DMS79 treated with DMSO at 0.1 percent for 48 hours (cell line): Measurements from ENCODE around the gene C19orf12.
A peak's percentile ranks its signal among the peaks of the same experiment; 100 is the strongest.

Experiments
- DNase-seq: peaks from one replicate; lab custom pipeline; 2025; lab: John Stamatoyannopoulos, UW

The C19orf12 gene

GRCh38 chr19:29697523-29698261 lies 17.4 kb downstream of the C19orf12 start:
- no peak for DNase-seq

GRCh38 chr19:29696565-29696846 lies 18.6 kb downstream of the C19orf12 start:
- no peak for DNase-seq

GRCh38 chr19:29695765-29696564 lies 19.1 kb downstream of the C19orf12 start:
- DNase-seq: no peak

GRCh38 chr19:29694669-29695627 lies 20.1 kb downstream of the C19orf12 start:
- peak; percentile 2 for DNase-seq

- no peak for DNase-seq
Observed at GRCh38 chr19:29694161-29694560, 20.9 kb downstream of the C19orf12 start.

- no peak for DNase-seq
Observed at GRCh38 chr19:29690842-29691241, 24.2 kb downstream of the C19orf12 start.

GRCh38 chr19:29687897-29688728 lies 26.9 kb downstream of the C19orf12 start:
- no peak for DNase-seq

GRCh38 chr19:29687244-29687896 lies 27.7 kb downstream of the C19orf12 start:
- no peak for DNase-seq

GRCh38 chr19:29686285-29686805 lies 28.7 kb downstream of the C19orf12 start:
- no peak for DNase-seq

GRCh38 chr19:29685326-29685725 lies 29.7 kb downstream of the C19orf12 start:
- DNase-seq: no peak

GRCh38 chr19:29683009-29683408 lies 32.1 kb downstream of the C19orf12 start:
- DNase-seq: no peak

GRCh38 chr19:29682236-29682895 lies 32.7 kb downstream of the C19orf12 start:
- DNase-seq: no peak

GRCh38 chr19:29681422-29682235 lies 33.4 kb downstream of the C19orf12 start:
- DNase-seq: no peak

- DNase-seq: no peak
Observed at GRCh38 chr19:29680937-29681336, 34.1 kb downstream of the C19orf12 start.

GRCh38 chr19:29680447-29680846 lies 34.6 kb downstream of the C19orf12 start:
- DNase-seq: no peak

- DNase-seq: no peak
Observed at GRCh38 chr19:29679598-29680210, 35.4 kb downstream of the C19orf12 start.

- DNase-seq: no peak
Observed at GRCh38 chr19:29678484-29679106, 36.5 kb downstream of the C19orf12 start.
